Measurements from ENCODE around the gene MT3.
A peak's percentile ranks its signal among the peaks of the same experiment; 100 is the strongest.

DNA sequence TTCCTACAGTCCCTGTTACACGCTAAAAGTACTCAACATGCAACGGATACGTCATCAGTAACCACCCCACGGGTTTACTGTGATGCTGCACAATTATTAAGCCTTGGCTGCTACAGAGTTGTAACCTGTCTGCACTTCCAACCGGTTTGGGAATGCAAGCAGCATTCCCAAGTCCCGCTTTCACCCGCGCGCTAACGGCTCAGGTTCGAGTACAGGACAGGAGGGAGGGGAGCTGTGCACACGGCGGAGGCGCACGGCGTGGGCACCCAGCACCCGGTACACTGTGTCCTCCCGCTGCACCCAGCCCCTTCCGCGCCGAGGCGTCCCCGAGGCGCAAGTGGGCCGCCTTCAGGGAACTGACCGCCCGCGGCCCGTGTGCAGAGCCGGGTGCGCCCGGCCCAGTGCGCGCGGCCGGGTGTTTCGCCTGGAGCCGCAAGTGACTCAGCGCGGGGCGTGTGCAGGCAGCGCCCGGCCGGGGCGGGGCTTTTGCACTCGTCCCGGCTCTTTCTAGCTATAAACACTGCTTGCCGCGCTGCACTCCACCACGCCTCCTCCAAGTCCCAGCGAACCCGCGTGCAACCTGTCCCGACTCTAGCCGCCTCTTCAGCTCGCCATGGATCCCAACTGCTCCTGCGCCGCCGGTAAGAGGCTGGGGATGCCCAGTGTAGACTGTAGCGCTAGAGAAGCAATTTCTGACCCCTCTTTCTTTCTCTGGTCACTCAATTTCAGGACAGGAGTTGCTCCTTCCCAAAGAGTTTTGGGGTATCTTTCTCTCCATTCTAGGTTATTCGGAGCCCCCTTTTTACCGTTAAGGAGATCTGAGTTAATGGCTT, 18.9 kb downstream of the MT3 start, which contains the start of gene MT2A:
- no peak; the same call in 1 of the 2 replicates for TF ChIP-seq CTCF (tag by site-specific recombination; IDR thresholded peaks at IDR 0.05)
- TF ChIP-seq ZNF248 (tag by site-specific recombination; IDR thresholded peaks at IDR 0.05): no peak
- TF ChIP-seq ZNF362 (tag by site-specific recombination; IDR thresholded peaks at IDR 0.05): no peak
- TF ChIP-seq SCRT1 (tag by site-specific recombination; IDR thresholded peaks at IDR 0.05; ENCODE audit: borderline replicate concordance): no peak
- TF ChIP-seq ZNF623 (tag by site-specific recombination; IDR thresholded peaks at IDR 0.05): no peak
- no peak for TF ChIP-seq ZNF121 (tag by site-specific recombination; IDR thresholded peaks at IDR 0.05)
- no peak for TF ChIP-seq ZNF639 (tag by site-specific recombination; IDR thresholded peaks at IDR 0.05)
- TF ChIP-seq, protein P1, sequence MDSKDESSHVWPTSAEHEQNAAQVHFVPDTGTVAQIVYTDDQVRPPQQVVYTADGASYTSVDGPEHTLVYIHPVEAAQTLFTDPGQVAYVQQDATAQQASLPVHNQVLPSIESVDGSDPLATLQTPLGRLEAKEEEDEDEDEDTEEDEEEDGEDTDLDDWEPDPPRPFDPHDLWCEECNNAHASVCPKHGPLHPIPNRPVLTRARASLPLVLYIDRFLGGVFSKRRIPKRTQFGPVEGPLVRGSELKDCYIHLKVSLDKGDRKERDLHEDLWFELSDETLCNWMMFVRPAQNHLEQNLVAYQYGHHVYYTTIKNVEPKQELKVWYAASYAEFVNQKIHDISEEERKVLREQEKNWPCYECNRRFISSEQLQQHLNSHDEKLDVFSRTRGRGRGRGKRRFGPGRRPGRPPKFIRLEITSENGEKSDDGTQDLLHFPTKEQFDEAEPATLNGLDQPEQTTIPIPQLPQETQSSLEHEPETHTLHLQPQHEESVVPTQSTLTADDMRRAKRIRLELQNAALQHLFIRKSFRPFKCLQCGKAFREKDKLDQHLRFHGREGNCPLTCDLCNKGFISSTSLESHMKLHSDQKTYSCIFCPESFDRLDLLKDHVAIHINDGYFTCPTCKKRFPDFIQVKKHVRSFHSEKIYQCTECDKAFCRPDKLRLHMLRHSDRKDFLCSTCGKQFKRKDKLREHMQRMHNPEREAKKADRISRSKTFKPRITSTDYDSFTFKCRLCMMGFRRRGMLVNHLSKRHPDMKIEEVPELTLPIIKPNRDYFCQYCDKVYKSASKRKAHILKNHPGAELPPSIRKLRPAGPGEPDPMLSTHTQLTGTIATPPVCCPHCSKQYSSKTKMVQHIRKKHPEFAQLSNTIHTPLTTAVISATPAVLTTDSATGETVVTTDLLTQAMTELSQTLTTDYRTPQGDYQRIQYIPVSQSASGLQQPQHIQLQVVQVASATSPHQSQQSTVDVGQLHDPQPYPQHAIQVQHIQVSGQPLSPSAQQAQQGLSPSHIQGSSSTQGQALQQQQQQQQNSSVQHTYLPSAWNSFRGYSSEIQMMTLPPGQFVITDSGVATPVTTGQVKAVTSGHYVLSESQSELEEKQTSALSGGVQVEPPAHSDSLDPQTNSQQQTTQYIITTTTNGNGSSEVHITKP (tag by site-specific recombination; IDR thresholded peaks at IDR 0.05): peak; percentile 32; the same call in 1 of the 2 replicates
- no peak for TF ChIP-seq ZNF146 (tag by site-specific recombination; IDR thresholded peaks at IDR 0.05)
- TF ChIP-seq ZNF274 (IDR thresholded peaks at IDR 0.05; ENCODE audit: low read length): no peak
- TF ChIP-seq ZNF274 (tag by site-specific recombination; IDR thresholded peaks at IDR 0.05; ENCODE audit: borderline replicate concordance): no peak
- TF ChIP-seq ZNF324 (tag by site-specific recombination; IDR thresholded peaks at IDR 0.05): no peak
- TF ChIP-seq SP7 (tag by site-specific recombination; IDR thresholded peaks at IDR 0.05): peak; percentile 52
- peak; percentile 47 for TF ChIP-seq ZNF76 (tag by site-specific recombination; IDR thresholded peaks at IDR 0.05; ENCODE audit: borderline replicate concordance, low read depth)

All from HEK293 (cell line).